ENCODE results near the gene SFXN3.

GRCh38 chr10:101022967-101023705, 7.9 kb upstream of the SFXN3 start:
- TF ChIP-seq POLR2AphosphoS5 (IDR thresholded peaks at IDR 0.05) (no peak), CTCF (IDR thresholded peaks at IDR 0.05) (no peak), POLR2A (IDR thresholded peaks at IDR 0.05) (no peak), EP300 (IDR thresholded peaks at IDR 0.05; ENCODE audit: low read depth) (no peak)
